IMR-90 (cell line): Measurements from ENCODE around the gene GBX2. TPM values are rescaled to one million over a fixed set of nuclear protein-coding genes. Genes with fewer than 3 reads are reported as not detected.

Experiments
- ATAC-seq: fragments of 200-7000 bp; cut with Tn5 transposase; 2 replicates; pipeline ENCODE4 v1.9.1; 2020; ENCODE audit warnings: low read depth, mild to moderate bottlenecking, moderate library complexity
- BruUV-seq: library from RNA; stranded (reverse); fragments of 400-500 nt; replicated peaks from 2 replicates; lab custom pipeline; 2021; lab: Mats Ljungman, UMichigan
- CTCF ChIA-PET: fragments of 300-600 bp; formaldehyde crosslinking; extraction: SDS; loops from one replicate; lab custom pipeline; 2021; ENCODE audit warnings: antibody characterized with exemption; lab: Yijun Ruan, JAX
- POLR2A ChIA-PET: fragments of 300-600 bp; sonication (Branson Sonifier 250); formaldehyde crosslinking; loops from one replicate; lab custom pipeline; 2022; ENCODE audit warnings: antibody characterized with exemption; ENCODE audit not compliant: unreplicated experiment; lab: Charles Lee
- DNase-seq: peaks from one replicate; pipeline ENCODE4 v3.0.0; 2013
- H2AFZ ChIP-seq: replicated peaks from 2 replicates; pipeline ENCODE3; 2013; ENCODE audit warnings: low read length, mild to moderate bottlenecking; ENCODE audit not compliant: poor library complexity
- H2AK5ac ChIP-seq: 2 replicates; pipeline ENCODE4 v1.6.1; 2013; ENCODE audit warnings: low read depth, low read length, inconsistent platforms
- H2AK9ac ChIP-seq: replicated peaks from 2 replicates; pipeline ENCODE3; 2013; ENCODE audit warnings: mild to moderate bottlenecking, low read depth, low read length, moderate library complexity; ENCODE audit not compliant: poor library complexity
- H2BK120ac ChIP-seq: 2 replicates; pipeline ENCODE4 v1.6.1; 2013; ENCODE audit warnings: low read depth, low read length, inconsistent platforms
- H2BK15ac ChIP-seq: 3 replicates; pipeline ENCODE4 v1.6.1; 2013; ENCODE audit warnings: low read depth, low read length, inconsistent platforms
- H2BK20ac ChIP-seq: 2 replicates; pipeline ENCODE4 v1.6.1; 2013; ENCODE audit warnings: low read depth, mild to moderate bottlenecking, inconsistent platforms, low read length, moderate library complexity
- H2BK5ac ChIP-seq: 2 replicates; pipeline ENCODE4 v1.6.1; 2013; ENCODE audit warnings: mild to moderate bottlenecking, low read depth, low read length, inconsistent platforms; ENCODE audit not compliant: poor library complexity, severe bottlenecking
- H3K14ac ChIP-seq: replicated peaks from 2 replicates; pipeline ENCODE4 v1.6.1; 2013; ENCODE audit warnings: low read depth, low read length, inconsistent platforms
- H3K18ac ChIP-seq: 2 replicates; pipeline ENCODE4 v1.6.1; 2013; ENCODE audit warnings: low read depth, low read length, control low read depth
- H3K23ac ChIP-seq: 2 replicates; pipeline ENCODE4 v1.6.1; 2013; ENCODE audit warnings: low read depth, low read length, inconsistent platforms
- H3K27ac ChIP-seq: 2 replicates; pipeline ENCODE4 v1.5.1; 2013; ENCODE audit warnings: mild to moderate bottlenecking, control low read depth, low read length; ENCODE audit not compliant: insufficient read depth
- H3K27me3 ChIP-seq: 2 replicates; pipeline ENCODE4 v1.6.1; 2013; ENCODE audit warnings: low read length; ENCODE audit not compliant: control insufficient read depth, insufficient read depth
- H3K36me3 ChIP-seq: 2 replicates; pipeline ENCODE4 v1.6.1; 2013; ENCODE audit warnings: low read length, mixed read lengths; ENCODE audit not compliant: control insufficient read depth, insufficient read depth
- H3K4ac ChIP-seq: 2 replicates; pipeline ENCODE4 v1.6.1; 2013; ENCODE audit warnings: low read depth, low read length, inconsistent platforms
- H3K4me1 ChIP-seq: 2 replicates; pipeline ENCODE4 v1.6.1; 2013; ENCODE audit warnings: low read length, mixed read lengths; ENCODE audit not compliant: control insufficient read depth, insufficient read depth
- H3K4me2 ChIP-seq: 2 replicates; pipeline ENCODE4 v1.6.1; 2013; ENCODE audit warnings: low read depth, mild to moderate bottlenecking, control low read depth, low read length, moderate library complexity
- H3K4me3 ChIP-seq: 2 replicates; pipeline ENCODE4 v1.5.1; 2013; ENCODE audit warnings: low read depth, mild to moderate bottlenecking, control low read depth, low read length, moderate library complexity; ENCODE audit not compliant: insufficient read depth
- H3K56ac ChIP-seq: 2 replicates; pipeline ENCODE4 v1.6.1; 2013; ENCODE audit warnings: low read length, inconsistent platforms; ENCODE audit not compliant: insufficient read depth; ENCODE audit errors: extremely low read depth
- H3K79me1 ChIP-seq, 2 experiments: 2 replicates each; pipeline ENCODE4 v1.6.1; 2013; ENCODE audit warnings: low read length in 2 of 2, inconsistent platforms in 1 of 2, low read depth in 1 of 2
- H3K9ac ChIP-seq: 2 replicates; pipeline ENCODE4 v1.6.1; 2013; ENCODE audit warnings: low read depth, low read length, control low read depth
- H3K9me1 ChIP-seq: 2 replicates; pipeline ENCODE4 v1.6.1; 2013; ENCODE audit warnings: low read length, inconsistent platforms; ENCODE audit not compliant: insufficient read depth
- H3K9me3 ChIP-seq: 2 replicates; pipeline ENCODE4 v1.6.1; 2013; ENCODE audit warnings: low read length; ENCODE audit not compliant: control insufficient read depth, insufficient read depth
- H4K20me1 ChIP-seq: 2 replicates; pipeline ENCODE4 v1.6.1; 2013; ENCODE audit warnings: low read length, inconsistent platforms; ENCODE audit not compliant: insufficient read depth
- H4K5ac ChIP-seq: 2 replicates; pipeline ENCODE4 v1.6.1; 2013; ENCODE audit warnings: mild to moderate bottlenecking, low read depth, low read length, control low read depth
- H4K8ac ChIP-seq, 2 experiments: 2 replicates each; pipeline ENCODE4 v1.6.1; 2013; ENCODE audit warnings: low read depth in 2 of 2, low read length in 2 of 2, control low read depth in 1 of 2, inconsistent platforms in 1 of 2
- H4K91ac ChIP-seq: 2 replicates; pipeline ENCODE4 v1.6.1; 2013; ENCODE audit warnings: low read depth, low read length, inconsistent platforms; ENCODE audit not compliant: insufficient read depth
- ELK1 ChIP-seq: fragments of 150-350 bp; IDR thresholded peaks from 2 replicates; pipeline ENCODE4 v1.6.1; 2016; ENCODE audit warnings: low read depth, mild to moderate bottlenecking, low read length, moderate library complexity, borderline replicate concordance
- RAD21 ChIP-seq: IDR thresholded peaks from 2 replicates; pipeline ENCODE4 v1.6.1; 2012; ENCODE audit warnings: low read length, improper control_type of control experiment
- WGBS, 2 experiments: methylation state at CpG; one replicate each; pipeline versions ENCODE4 v1.1.5 to v1.1.7; 2013; ENCODE audit warnings: missing lambda C conversion rate in 2 of 2; ENCODE audit not compliant: insufficient read length in 1 of 2; ENCODE audit errors: extremely low coverage in 2 of 2; 5-methylcytosine and 5-hydroxymethylcytosine counted together
- dilution Hi-C: fragments of 300-500 bp; cut with HindIII; formaldehyde crosslinking; loops from one replicate; pipeline ENCODE4 v1.14.3; 2018; ENCODE audit warnings: low sequenced_read_pairs; ENCODE audit not compliant: unreplicated experiment
- in situ Hi-C: fragments of 300-500 bp; cut with MboI; formaldehyde crosslinking; loops from 3 replicates; pipeline ENCODE4 v1.14.3; 2019; ENCODE audit warnings: low sequenced_read_pairs, inconsistent platforms, mixed read lengths
- intact Hi-C: fragments of 100-400 bp; cut with micrococcal nuclease; formaldehyde crosslinking; loops from 2 replicates; pipeline ENCODE4 v1.10.0; 2022
- polyA plus RNA-seq, 3 experiments: library from polyadenylated mRNA; depleted of rRNA; stranded (reverse); fragments of >200 nt; gene quantifications; 2 replicates each; pipeline ENCODE4 v1.2.3, GENCODE V29; 2012; ENCODE audit warnings: low replicate concordance in 1 of 3
- total RNA-seq: library from RNA; depleted of rRNA; stranded (reverse); fragments of >200 nt; gene quantifications from 2 replicates; pipeline ENCODE4 v1.2.3, GENCODE V29; 2012

GBX2 gene
- total and polyA plus RNA-seq, 2 of the 4 experiments (the other 2 are of a cell fraction) = 0.10 TPM; not detected in 1

GRCh38 chr2:236155406-236155805 lies 12.8 kb downstream of the GBX2 start:
- Histone ChIP-seq H3K27me3 (peaks cover 47% of the 10 kb centered on the region), H4K91ac (no peak overlapping the region), H2BK20ac (no peak overlapping the region), H3K23ac (no peak overlapping the region), H2AFZ (no peak overlapping the region), H3K4me3 (no peak overlapping the region), H2BK5ac (no peak overlapping the region), H4K8ac (no peak overlapping the region), H4K5ac (no peak overlapping the region), H3K56ac (no peak overlapping the region), H3K9me3 (peaks cover 4% of the 10 kb centered on the region), H3K18ac (no peak overlapping the region), H2AK5ac (no peak overlapping the region), H3K79me1 (no peaks in the 10 kb centered on the region), H3K4me2 (no peak overlapping the region), H3K27ac (no peak overlapping the region), H3K14ac (no peak overlapping the region), H2BK120ac (no peak overlapping the region), H2AK9ac (no peak overlapping the region), H2BK15ac (no peak overlapping the region), H3K9ac (no peak overlapping the region), H3K4ac (no peak overlapping the region), H3K4me1 (no peaks in the 10 kb centered on the region), H4K20me1 (no peaks in the 10 kb centered on the region), H3K9me1 (no peaks in the 10 kb centered on the region), H3K36me3 (no peaks in the 10 kb centered on the region)
- in situ Hi-C loops (loop anchor here (25.0 kb wide), 1 partner anchor 543 kb away; no protein-coding TSS in a partner anchor), intact Hi-C loops (no loop called here), dilution Hi-C loops (no loop called here)
- WGBS, 2 experiments = no CpG with 5 or more reads among the region's 3 CpGs
- ChIA-PET POLR2A (no interaction called here), CTCF (no interaction called here)
- TF ChIP-seq RAD21 (no peak), ELK1 (no peak)
- no peak for ATAC-seq
- no TSS peak for BruUV-seq
- DNase-seq = no peak
